Fibroblast of skin of right quadriceps (primary cell): ENCODE data around the gene TBX2.
"Not testable (repeated sequence)": the region's sequence is repeated elsewhere in the genome, so short reads cannot be mapped to it uniquely, and the experiment has no call there.

Experiments
- DNase-seq: peaks from one replicate; pipeline ENCODE4 v3.0.0-alpha.2; 2013

Gene TBX2

GRCh38 chr17:61415374-61416210 is 15.9 kb downstream of the TBX2 start:
- no peak for DNase-seq

- DNase-seq = no peak
Observed at GRCh38 chr17:61416211-61416539, 16.5 kb downstream of the TBX2 start.

GRCh38 chr17:61416540-61417363 is 17.1 kb downstream of the TBX2 start:
- peak; percentile 74 for DNase-seq

- DNase-seq = no peak
Observed at GRCh38 chr17:61418449-61418848, 18.8 kb downstream of the TBX2 start.

GRCh38 chr17:61419496-61420046 is 19.9 kb downstream of the TBX2 start:
- no peak for DNase-seq

GRCh38 chr17:61420052-61420451 is 20.4 kb downstream of the TBX2 start:
- DNase-seq = no peak

- no peak for DNase-seq
Observed at GRCh38 chr17:61420745-61421398, 21.2 kb downstream of the TBX2 start.

- DNase-seq = no peak
Observed at GRCh38 chr17:61421460-61421859, 21.8 kb downstream of the TBX2 start.

GRCh38 chr17:61422116-61422799 is 22.6 kb downstream of the TBX2 start:
- DNase-seq = no peak

- no peak for DNase-seq
Observed at GRCh38 chr17:61422869-61423268, 23.2 kb downstream of the TBX2 start.

- no peak for DNase-seq
Observed at GRCh38 chr17:61423967-61424649, 24.5 kb downstream of the TBX2 start.

GRCh38 chr17:61425682-61426481 is 26.2 kb downstream of the TBX2 start:
- DNase-seq = no peak

- peak; percentile 73 for DNase-seq
Observed at GRCh38 chr17:61426482-61427304, 27.1 kb downstream of the TBX2 start.

- DNase-seq = no peak
Observed at GRCh38 chr17:61427567-61427966, 27.9 kb downstream of the TBX2 start.

- no peak for DNase-seq
Observed at GRCh38 chr17:61429274-61429673, 29.6 kb downstream of the TBX2 start.

GRCh38 chr17:61429831-61430230 is 30.2 kb downstream of the TBX2 start:
- DNase-seq = not testable (repeated sequence)

- DNase-seq = peak; percentile 56
Observed at GRCh38 chr17:61431594-61432311, 32.1 kb downstream of the TBX2 start.

- DNase-seq = no peak
Observed at GRCh38 chr17:61436273-61436672, 36.6 kb downstream of the TBX2 start.

- no peak for DNase-seq
Observed at GRCh38 chr17:61436995-61437704, 37.5 kb downstream of the TBX2 start.
